Measurements from ENCODE around the gene WASHC4. TPM values are rescaled to one million over a fixed set of nuclear protein-coding genes. Genes with fewer than 3 reads are reported as not detected.

WASHC4 gene
- total and polyA plus RNA-seq, 10 donors = 25.2 to 172 (median 92.7) TPM

- intact Hi-C loops (cut with DNase I; ENCODE audit: low total_unique reads) = no loop called here
- 87 to 98% (median 93%) methylated on average over 6 to 10 of the region's 10 CpGs for WGBS, 5 donors
- TF ChIP-seq POLR2AphosphoS5 (IDR thresholded peaks at IDR 0.05) = no peak
- TF ChIP-seq POLR2A (IDR thresholded peaks at IDR 0.05) = no peak
- TF ChIP-seq CTCF (IDR thresholded peaks at IDR 0.05 in 8 of 11, conservative IDR thresholded peaks at IDR 0.05 in 3 of 11) = no peak
- peaks cover 8 to 100% (median 80%) of the 10 kb centered on the region in 6 donors for H3K36me3 ChIP-seq
- H3K4me3 ChIP-seq = no peak overlapping the region
- DNase-seq = no peak
- no peaks in the 10 kb centered on the region for H3K4me1 ChIP-seq
- no peaks in the 10 kb centered on the region for H3K27me3 ChIP-seq (replicated peaks in 1 of 7)
- no peaks in the 10 kb centered on the region for H3K9me3 ChIP-seq
- H3K27ac ChIP-seq = no peak overlapping the region
These were observed 98.0 kb downstream of the WASHC4 start for GRCh38 chr12:105205322-105206048.

GRCh38 chr12:105206686-105207374 is 99.3 kb downstream of the WASHC4 start:
- TF ChIP-seq POLR2AphosphoS5 (IDR thresholded peaks at IDR 0.05) = no peak
- no peak for TF ChIP-seq CTCF (IDR thresholded peaks at IDR 0.05 in 8 of 11, conservative IDR thresholded peaks at IDR 0.05 in 3 of 11)
- no peak for TF ChIP-seq POLR2A (IDR thresholded peaks at IDR 0.05)
- 95 to 100% (median 98%) methylated on average over 16 of the region's 16 CpGs for WGBS, 5 donors
- H3K36me3 ChIP-seq = peaks cover 8 to 100% (median 84%) of the 10 kb centered on the region in 6 donors
- no peaks in the 10 kb centered on the region for H3K27me3 ChIP-seq (replicated peaks in 1 of 7)
- no peaks in the 10 kb centered on the region for H3K4me1 ChIP-seq
- no peak for DNase-seq
- intact Hi-C loops (cut with DNase I; ENCODE audit: low total_unique reads) = no loop called here
- H3K4me3 ChIP-seq = no peak overlapping the region
- no peaks in the 10 kb centered on the region for H3K9me3 ChIP-seq
- no peak overlapping the region for H3K27ac ChIP-seq

- 93 to 100% (median 95%) methylated on average over 3 of the region's 3 CpGs for WGBS, 5 donors
- no peak overlapping the region for H3K4me3 ChIP-seq
- peaks cover 0 to under 1% (median 0%) of the 10 kb centered on the region in 6 donors for H3K4me1 ChIP-seq
- no peaks in the 10 kb centered on the region for H3K27me3 ChIP-seq (replicated peaks in 1 of 7)
- DNase-seq = no peak
- no peak overlapping the region for H3K27ac ChIP-seq
- intact Hi-C loops (cut with DNase I; ENCODE audit: low total_unique reads) = no loop called here
- H3K36me3 ChIP-seq = peaks cover 8 to 98% (median 72%) of the 10 kb centered on the region in 6 donors
- TF ChIP-seq CTCF (IDR thresholded peaks at IDR 0.05 in 8 of 11, conservative IDR thresholded peaks at IDR 0.05 in 3 of 11) = no peak
- no peak for TF ChIP-seq POLR2AphosphoS5 (IDR thresholded peaks at IDR 0.05)
- no peak for TF ChIP-seq POLR2A (IDR thresholded peaks at IDR 0.05)
- H3K9me3 ChIP-seq = no peaks in the 10 kb centered on the region
These were observed 101.6 kb downstream of the WASHC4 start for GRCh38 chr12:105209091-105209490.

GRCh38 chr12:105212438-105212837 is 104.9 kb downstream of the WASHC4 start:
- WGBS, 5 donors = 79 to 94% (median 88%) methylated on average over 6 of the region's 6 CpGs
- H3K27ac ChIP-seq = no peak overlapping the region
- H3K4me3 ChIP-seq = no peak overlapping the region
- no peaks in the 10 kb centered on the region for H3K27me3 ChIP-seq (replicated peaks in 1 of 7)
- peaks cover 0 to 7% (median 0%) of the 10 kb centered on the region in 6 donors for H3K4me1 ChIP-seq
- DNase-seq = no peak
- TF ChIP-seq CTCF (IDR thresholded peaks at IDR 0.05 in 8 of 11, conservative IDR thresholded peaks at IDR 0.05 in 3 of 11) (no peak), POLR2A (IDR thresholded peaks at IDR 0.05) (no peak), POLR2AphosphoS5 (IDR thresholded peaks at IDR 0.05) (no peak)
- intact Hi-C loops (cut with DNase I; ENCODE audit: low total_unique reads) = no loop called here
- H3K9me3 ChIP-seq = no peaks in the 10 kb centered on the region
- peaks cover 2 to 98% (median 62%) of the 10 kb centered on the region in 6 donors for H3K36me3 ChIP-seq

Measured in spleen (tissue), 11 donors.